HG02840 (cell line): ENCODE measurements around the gene TBC1D19.
"Not testable (repeated sequence)": the region's sequence is repeated elsewhere in the genome, so short reads cannot be mapped to it uniquely, and the experiment has no call there.

Experiments used
- ATAC-seq: cut with Tn5 transposase; IDR thresholded peaks from one replicate; pipeline ENCODE4 v1.9.1; 2021; ENCODE audit warnings: mild to moderate bottlenecking, moderate library complexity, moderate number of reproducible peaks; ENCODE audit not compliant: unreplicated experiment, low FRiP score

Gene TBC1D19

DNA sequence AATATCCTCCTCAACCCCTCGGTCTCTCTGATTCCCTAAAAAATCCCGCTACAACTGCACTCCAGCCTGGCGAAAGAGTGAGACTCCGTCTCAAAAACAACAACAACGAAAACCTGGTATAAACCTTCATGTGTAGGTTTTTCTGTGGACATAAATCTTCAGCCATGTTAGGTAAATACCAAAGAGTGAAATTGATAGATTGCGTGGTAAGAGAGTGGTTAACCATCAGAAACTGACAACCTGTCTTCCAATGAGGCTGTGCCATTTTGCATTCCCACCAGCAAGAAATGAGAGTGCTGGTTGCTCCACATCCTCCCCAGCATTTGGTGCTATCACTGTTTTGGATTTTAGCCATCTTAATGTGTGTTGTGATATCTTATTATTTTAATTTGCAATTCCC, 10.9 kb downstream of the TBC1D19 start:
- ATAC-seq: no peak

DNA sequence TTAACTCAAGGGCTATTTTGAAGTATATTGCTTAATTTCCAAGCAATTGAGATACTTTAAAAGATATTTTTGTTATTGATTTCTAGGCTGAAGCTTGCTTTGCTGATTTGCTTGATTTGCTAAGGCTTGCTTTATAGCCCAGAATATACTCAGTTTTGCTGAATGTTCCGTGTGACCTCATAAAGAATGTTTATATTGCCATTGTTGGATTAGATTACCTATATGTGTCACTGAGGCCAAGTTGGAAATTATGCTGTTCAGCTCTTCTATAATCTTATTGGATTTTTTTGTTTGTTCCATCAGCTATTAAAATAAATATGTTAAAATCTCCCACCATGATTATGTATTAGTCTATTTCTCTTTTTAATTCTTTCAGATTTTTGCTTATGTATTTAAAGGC, 13.0 kb downstream of the TBC1D19 start:
- ATAC-seq: no peak

GRCh38 chr4:26601204-26601603, 17.3 kb downstream of the TBC1D19 start:
- ATAC-seq: no peak

GRCh38 chr4:26607776-26608175, 23.9 kb downstream of the TBC1D19 start:
- no peak for ATAC-seq

DNA sequence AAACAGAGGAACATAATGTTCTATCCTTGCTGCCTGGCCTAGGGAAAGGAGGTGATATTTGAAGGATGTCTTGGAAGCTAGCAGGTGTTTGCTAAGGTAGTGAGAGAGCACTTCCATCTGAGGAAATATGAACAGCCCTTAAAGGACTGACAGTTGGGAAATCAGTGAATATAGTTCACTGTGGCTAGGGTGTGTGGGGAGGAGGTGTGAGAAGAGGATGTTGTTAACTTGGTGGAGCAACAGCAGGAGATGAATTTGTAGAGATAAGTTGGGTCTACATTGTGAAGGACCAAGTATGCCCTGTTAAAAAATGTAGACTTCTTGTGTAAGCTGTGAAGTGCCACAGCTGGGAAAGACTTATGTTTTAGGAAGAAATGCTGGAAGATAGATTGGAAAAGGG, 25.5 kb downstream of the TBC1D19 start:
- no peak for ATAC-seq

DNA sequence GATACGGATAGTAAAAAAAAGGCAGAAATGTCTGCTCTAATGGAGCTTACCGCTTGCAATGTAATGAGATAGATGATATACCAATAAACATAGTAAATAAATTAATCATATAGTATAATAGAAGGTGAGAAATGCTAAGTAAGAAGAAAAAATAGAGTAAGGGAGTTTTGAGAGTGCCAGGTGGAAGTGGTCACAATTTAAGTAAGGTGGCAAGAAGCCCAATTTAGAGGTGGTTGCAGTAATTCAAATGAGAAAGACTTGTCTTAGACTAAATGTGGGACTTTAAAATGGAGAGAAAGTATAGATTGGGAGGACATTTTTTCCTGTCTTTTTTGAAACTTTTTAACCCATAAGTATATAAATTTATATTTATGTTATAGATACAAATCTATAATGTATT, 26.0 kb downstream of the TBC1D19 start:
- ATAC-seq: no peak

DNA sequence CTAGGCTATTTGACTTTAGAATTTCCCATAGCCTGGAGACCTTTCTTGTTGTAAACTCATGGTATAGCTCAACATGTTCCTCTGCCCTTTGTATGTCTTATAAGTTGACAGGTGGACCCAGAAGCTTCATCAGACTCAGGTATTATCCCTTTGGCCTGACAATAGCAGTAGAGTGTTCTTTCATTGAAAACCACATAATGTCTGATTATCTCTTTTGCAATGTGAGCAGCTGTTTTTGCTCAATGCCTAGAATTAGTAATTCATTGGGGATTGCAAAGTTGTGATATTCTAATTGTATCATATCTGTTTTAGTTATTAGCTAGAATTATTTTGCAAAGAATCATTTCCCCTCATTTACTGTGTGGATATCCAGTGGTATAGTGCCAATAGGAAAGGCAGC, 27.5 kb downstream of the TBC1D19 start:
- ATAC-seq: no peak

- ATAC-seq: no peak
These were observed 28.0 kb downstream of the TBC1D19 start for GRCh38 chr4:26611885-26612284.

- no peak for ATAC-seq
These were observed 29.4 kb downstream of the TBC1D19 start for GRCh38 chr4:26613237-26613636.

DNA sequence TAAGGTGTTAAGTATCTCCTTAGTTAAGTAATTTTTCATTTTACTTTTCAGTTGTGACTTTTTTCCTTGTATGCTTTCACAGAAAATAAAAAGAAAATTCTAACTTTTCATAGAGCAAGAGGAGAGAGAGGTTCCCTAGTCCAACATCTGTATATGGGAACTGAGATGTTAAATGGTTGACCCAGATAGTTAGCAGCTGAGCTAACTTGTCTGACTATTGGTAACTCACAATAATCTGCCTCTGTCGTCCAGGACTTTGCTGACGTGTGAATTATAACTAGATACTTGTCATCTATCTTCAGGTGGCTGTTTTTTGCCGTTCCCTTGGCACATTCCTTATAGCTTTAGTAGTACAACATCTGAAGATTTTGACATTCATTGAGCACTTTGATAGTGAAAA, 29.9 kb downstream of the TBC1D19 start:
- ATAC-seq: no peak

DNA sequence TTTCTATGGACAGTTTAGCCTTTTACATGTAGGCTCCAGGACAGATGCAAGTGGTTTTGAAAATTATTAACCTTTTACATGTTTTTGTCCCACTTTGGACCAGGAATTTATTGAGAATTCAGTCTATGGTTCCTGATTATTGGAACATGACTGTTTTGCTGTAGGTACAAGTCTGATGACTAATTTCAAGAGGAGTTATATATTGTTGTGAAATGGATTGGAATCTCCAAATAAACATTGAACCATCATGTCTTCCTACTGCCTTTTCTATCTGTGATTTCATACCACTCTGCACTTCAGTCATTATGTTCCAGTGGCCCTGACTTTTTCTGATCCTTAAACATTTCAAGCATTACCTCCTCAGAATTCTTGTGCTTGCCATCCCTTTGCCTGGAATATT, 35.9 kb downstream of the TBC1D19 start:
- no peak for ATAC-seq

DNA sequence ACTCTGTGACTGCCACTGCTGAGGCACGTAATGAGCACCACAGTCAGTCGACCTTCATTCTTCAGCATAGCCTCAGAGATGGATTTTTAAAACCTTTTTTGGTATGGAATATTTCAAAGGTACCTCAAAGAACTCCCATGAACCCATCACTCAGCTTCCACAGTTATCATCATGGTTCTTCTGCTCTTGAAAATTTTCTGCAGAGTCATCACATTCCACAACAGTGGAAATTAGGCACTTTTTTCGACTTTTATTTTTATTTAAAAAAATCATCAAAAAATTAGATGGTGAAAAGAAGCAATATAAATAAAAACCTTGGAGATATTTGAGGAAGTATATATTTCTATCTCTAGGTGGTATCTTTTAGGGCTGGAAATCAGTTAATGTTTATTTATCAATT, 37.5 kb downstream of the TBC1D19 start:
- ATAC-seq: no peak

GRCh38 chr4:26622913-26623312, 39.0 kb downstream of the TBC1D19 start:
- no peak for ATAC-seq

DNA sequence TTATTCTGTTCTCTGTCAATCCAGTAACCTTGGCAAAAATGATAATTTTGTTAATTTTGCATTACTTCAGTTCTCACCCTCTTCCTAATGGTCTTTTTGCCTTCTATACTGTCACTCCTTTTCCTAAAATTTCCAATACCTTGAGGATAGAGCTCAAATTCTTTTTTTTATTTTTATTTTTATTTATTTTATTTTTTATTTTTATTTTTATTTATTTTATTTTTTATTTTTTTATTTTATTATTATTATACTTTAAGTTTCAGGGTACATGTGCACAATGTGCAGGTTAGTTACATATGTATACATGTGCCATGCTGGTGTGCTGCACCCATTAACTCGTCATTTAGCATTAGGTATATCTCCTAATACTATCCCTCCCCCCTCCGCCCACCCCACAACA, 42.8 kb downstream of the TBC1D19 start:
- not testable (repeated sequence) for ATAC-seq

- ATAC-seq: no peak
These were observed 49.0 kb downstream of the TBC1D19 start for GRCh38 chr4:26632916-26633315.

GRCh38 chr4:26634237-26634636, 50.4 kb downstream of the TBC1D19 start:
- no peak for ATAC-seq

DNA sequence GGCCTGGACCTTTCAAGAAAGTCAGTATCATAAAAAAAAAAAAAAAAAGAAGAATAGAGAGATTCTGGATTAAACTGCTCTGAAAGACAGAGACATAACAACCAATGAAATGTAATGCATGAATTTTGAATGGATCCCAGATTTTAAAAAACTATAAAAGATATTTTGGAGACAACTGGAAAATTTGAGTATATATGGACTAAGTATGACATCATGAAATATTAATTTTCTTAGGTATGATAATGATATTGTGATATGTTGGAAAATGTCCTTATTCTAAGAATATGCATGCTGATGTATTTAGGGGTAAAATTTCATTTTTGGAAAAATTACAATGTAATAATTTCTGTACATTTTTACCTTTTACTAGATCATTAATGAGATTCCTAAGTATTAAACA, 52.6 kb downstream of the TBC1D19 start:
- no peak for ATAC-seq

DNA sequence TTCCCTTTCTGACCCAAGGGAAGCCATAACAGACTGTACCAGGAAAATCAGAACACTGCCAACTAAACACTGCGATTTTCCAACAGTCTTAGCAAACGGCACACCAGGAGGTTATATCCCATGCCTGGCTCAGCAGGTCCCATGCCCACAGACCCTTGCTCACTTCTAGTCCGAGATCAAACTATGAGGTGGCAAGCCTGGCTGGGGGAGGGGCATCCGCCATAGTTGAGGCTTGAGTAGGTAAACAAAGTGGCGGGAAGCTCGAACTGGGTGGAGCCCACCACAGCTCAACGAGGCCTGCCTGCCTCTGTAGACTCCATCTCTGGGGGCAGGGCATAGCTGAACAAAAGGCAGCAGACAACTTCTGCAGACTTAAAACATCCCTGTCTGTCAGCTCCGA, 56.8 kb downstream of the TBC1D19 start:
- not testable (repeated sequence) for ATAC-seq

DNA sequence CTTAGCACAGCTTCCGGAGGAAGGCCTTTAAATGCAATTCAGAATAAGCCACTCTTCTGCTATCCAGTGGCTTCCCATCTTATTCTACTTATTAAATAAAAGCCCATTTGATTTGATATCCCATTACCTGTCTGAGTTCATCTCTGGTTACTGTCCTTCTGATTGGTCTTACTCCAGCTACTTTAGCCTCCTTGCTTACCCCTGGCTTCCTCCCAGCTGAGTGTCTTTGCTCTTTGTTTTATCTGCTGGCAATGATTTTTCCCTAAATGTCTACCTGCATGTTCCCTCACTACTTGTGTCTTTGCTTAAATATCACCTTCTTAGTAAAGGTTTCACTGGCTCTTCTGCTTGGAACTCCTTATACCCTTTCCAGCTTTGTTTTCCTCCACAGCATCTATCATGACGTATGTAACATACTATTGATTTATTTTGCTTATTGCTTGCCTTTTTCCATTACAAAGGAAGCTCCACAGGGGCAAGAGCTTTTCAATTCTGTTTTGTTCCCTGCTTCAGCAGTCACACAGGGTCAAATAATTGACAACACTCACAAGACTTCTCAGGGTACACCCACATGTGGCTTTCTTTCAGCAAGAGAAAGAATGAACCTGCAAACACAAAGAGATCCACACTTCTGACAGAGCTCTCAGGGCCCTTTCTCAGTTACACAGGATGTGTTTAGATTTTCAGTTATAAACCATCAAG, 63.8 kb downstream of the TBC1D19 start:
- no peak for ATAC-seq

DNA sequence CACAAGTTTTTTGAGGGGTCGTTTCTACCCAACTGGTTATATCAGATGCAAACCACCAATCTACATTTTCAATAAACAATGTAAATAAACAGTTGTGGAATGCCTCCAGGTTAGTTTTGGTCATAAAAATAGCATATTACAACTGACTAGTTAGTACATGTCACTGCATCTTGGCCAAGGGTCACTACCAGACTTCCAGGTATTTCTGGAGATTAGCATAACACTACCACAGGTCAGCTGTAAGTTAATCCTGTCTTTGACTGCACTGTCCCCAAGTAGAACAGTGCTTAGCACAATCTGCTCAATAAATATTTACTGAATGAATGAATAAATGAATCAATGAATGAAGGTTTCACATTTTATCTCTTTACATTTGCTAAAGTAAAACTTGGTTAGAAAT, 64.4 kb downstream of the TBC1D19 start:
- no peak for ATAC-seq

GRCh38 chr4:26660261-26660660, 76.4 kb downstream of the TBC1D19 start:
- no peak for ATAC-seq

DNA sequence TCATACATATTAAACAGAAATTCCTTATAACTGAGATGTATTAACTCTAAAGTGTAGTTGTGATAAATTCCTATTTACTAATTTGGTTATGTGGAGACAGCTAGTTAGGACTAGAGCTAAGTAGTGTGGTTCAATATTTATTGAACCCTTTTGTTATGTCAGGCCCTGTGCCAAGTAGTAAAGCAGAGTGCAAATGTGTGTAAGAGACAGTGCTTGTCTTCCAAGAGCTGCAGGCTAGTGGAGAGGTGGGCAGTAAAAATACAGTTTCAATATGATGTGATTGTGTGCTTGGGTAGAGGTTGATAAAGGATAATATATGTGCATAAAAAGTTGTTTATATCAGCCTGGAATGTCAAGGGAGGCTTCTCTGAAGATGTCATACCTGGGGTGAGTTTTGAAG, 80.0 kb downstream of the TBC1D19 start:
- ATAC-seq: no peak
